Activated T-helper 1 cell treated with anti-CD3 and anti-CD28 coated beads, Interleukin-12 subunit alpha, Interleukin-12 subunit beta, Interleukin-2, Interleukin-4 antibody, amounts not matched to agents 30 ng/mL and 10 ng/mL and 1 ng/mL, durations not matched to agents 14 hours and 24 hours and 36 hours (primary cell): ENCODE measurements around the gene CHMP6. TPM values are rescaled to one million over a fixed set of nuclear protein-coding genes. Genes with fewer than 3 reads are reported as not detected.

Experiments used
- DNase-seq: peaks from one replicate; pipeline ENCODE4 v3.0.0; 2021; ENCODE audit warnings: low spot score
- H3K27ac Mint-ChIP-seq: one replicate; pipeline ENCODE4 v1.8.0; 2021; ENCODE audit warnings: mild to moderate bottlenecking, mixed read lengths
- H3K27me3 Mint-ChIP-seq: one replicate; pipeline ENCODE4 v1.8.0; 2022; ENCODE audit warnings: mild to moderate bottlenecking, moderate library complexity, mixed read lengths; ENCODE audit not compliant: insufficient read depth
- H3K36me3 Mint-ChIP-seq: one replicate; pipeline ENCODE4 v1.8.0; 2021; ENCODE audit warnings: low read depth, mixed read lengths
- H3K4me1 Mint-ChIP-seq: one replicate; pipeline ENCODE4 v1.8.0; 2021; ENCODE audit warnings: low read depth, mixed read lengths
- H3K4me3 Mint-ChIP-seq: one replicate; pipeline ENCODE4 v1.8.0; 2021; ENCODE audit warnings: mild to moderate bottlenecking, moderate library complexity, mixed read lengths
- H3K9me3 Mint-ChIP-seq: one replicate; pipeline ENCODE4 v1.8.0; 2021; ENCODE audit warnings: mixed read lengths
- intact Hi-C: fragments of 100-400 bp; cut with micrococcal nuclease; formaldehyde crosslinking; loops from one replicate; pipeline ENCODE4 v1.15.1; 2024
- total RNA-seq: library from RNA; stranded (reverse); gene quantifications from 2 replicates; pipeline ENCODE4 v1.2.3, GENCODE V29; 2022

Gene CHMP6
- total RNA-seq, 1 donor from 2014 or later, result 36.6 TPM

DNA sequence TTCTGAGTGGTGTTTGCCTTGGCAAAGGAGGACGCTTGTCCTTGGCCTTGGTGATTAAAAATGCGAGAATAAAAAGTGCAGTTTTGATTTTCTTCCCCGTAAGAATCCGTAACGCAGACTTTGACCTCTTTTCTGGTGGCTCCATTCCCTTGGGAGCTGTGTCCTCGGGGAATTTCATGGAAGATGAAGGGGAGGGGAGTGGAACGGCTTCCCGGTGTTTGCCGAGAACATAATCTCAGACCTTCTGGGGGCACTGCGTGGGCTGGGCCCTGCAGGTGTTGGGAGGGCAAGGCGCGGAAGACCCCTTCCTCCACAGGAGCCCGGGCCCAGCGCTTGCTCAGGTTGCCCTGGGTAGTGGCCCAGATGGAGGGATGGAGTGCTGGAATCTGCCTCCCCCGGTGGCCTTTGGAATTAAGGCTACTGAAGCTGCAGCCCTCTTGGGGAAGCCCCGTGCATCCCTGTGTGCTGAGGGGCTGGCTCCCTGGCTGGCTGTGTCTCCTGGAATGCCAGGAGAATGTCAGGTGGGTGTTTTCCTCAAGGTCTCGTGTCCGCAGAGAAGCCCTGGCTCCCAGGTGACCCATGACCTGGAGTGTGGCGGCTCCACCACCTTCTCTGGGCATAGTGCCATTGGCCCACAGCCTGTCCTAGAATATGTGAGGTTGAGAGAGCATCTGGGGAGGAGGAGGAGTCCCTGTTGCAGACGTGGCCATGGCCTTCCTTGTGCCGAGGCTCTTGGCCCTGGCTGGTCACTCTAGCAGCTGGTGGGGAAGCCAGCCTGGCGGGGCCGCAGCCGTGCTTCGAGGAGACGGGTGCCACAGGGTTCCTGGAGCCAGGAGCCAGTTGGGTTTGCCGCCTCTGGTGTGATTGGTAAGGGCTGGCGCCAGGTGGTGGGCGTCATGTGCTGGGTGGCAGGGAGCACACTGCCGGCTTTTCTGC lies 46.4 kb downstream of the CHMP6 start:
- peak overlapping the region; percentile 34 for H3K4me3 Mint-ChIP-seq
- no peaks in the 10 kb centered on the region for H3K9me3 Mint-ChIP-seq
- DNase-seq, result no peak
- H3K27ac Mint-ChIP-seq, result no peak overlapping the region
- H3K36me3 Mint-ChIP-seq, result no peaks in the 10 kb centered on the region
- intact Hi-C loops, result loop anchor here (10.0 kb wide), 1 partner anchor 187 kb away; the partner anchor contains the start of gene CEP131
- H3K4me1 Mint-ChIP-seq, result peaks cover 16% of the 10 kb centered on the region
- H3K27me3 Mint-ChIP-seq, result peaks cover 30% of the 10 kb centered on the region

DNA sequence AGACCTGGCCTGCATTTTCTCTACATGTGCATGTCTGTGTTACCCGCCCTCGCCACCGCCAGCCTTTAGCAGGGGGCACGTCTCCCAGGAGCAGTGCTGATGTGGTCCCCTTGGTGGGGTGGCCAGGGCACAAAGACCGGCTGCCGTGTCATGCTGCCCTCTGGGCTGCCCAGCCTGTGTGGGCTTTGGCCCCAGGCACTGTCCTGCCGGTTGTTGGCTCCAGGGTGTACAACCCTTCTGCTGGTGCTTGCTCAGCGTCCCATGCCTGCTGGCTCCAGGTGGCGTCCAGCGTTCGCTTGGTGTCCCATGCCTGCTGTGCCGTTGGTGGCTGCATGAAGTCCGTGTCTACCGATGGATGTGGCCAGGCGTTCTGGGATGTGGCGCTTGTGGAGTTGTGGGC lies 47.5 kb downstream of the CHMP6 start:
- peaks cover 6% of the 10 kb centered on the region for H3K4me1 Mint-ChIP-seq
- DNase-seq, result no peak
- H3K27me3 Mint-ChIP-seq, result peaks cover 19% of the 10 kb centered on the region
- no peak overlapping the region for H3K4me3 Mint-ChIP-seq
- intact Hi-C loops, result loop anchor here (10.0 kb wide), 1 partner anchor 186 kb away; the partner anchor contains the start of gene CEP131
- H3K36me3 Mint-ChIP-seq, result no peaks in the 10 kb centered on the region
- H3K27ac Mint-ChIP-seq, result no peak overlapping the region
- H3K9me3 Mint-ChIP-seq, result no peaks in the 10 kb centered on the region

DNA sequence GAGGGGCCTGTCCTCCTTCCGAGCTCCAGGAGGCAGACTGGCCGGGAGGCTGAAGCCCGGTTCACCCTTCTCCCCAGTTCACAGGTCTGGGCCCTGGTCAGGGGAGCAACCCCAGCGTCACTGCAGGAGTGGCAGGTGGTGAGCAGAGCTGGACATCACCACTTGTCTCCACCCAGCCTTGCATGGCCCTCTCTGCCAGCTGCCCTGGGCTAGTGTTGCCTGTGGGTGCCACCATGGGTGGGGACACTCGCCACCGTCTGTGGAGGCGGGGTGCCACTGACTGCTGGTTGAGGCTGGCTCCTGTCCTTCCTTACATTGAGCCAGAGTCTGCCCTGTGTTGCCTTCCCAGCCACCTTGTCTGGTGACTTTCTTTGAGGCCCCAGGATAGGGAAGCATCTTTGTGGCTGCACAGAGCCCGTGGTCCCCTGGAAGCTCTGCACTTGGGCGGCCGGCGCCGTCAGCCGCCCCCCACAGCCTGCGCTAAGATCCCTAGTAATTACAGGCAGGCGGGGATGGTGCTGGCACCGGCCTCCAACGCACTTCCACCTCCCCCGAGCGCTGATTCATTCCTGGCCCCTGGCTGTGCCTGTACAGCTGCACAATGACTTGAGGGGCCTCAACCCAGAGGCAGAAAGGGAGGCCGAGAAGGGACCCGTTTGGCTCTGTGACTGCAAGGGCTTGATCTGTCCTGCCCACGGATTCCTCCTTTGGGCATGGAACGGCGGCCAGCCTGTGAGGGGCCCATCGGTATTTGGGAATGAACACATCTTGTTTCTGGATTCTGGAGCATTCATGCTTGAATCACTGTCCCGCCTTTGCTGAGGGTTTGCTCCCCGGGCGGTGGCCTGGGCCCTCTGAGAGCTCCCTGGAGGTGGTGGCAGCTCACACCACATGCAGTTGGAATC lies 48.5 kb downstream of the CHMP6 start:
- peaks cover 5% of the 10 kb centered on the region for H3K4me1 Mint-ChIP-seq
- no peak overlapping the region for H3K27ac Mint-ChIP-seq
- DNase-seq, result no peak
- no peaks in the 10 kb centered on the region for H3K9me3 Mint-ChIP-seq
- H3K27me3 Mint-ChIP-seq, result peaks cover 18% of the 10 kb centered on the region
- intact Hi-C loops, result loop anchor here (10.0 kb wide), 1 partner anchor 185 kb away; the partner anchor contains the start of gene CEP131
- H3K36me3 Mint-ChIP-seq, result no peaks in the 10 kb centered on the region
- H3K4me3 Mint-ChIP-seq, result no peak overlapping the region

DNA sequence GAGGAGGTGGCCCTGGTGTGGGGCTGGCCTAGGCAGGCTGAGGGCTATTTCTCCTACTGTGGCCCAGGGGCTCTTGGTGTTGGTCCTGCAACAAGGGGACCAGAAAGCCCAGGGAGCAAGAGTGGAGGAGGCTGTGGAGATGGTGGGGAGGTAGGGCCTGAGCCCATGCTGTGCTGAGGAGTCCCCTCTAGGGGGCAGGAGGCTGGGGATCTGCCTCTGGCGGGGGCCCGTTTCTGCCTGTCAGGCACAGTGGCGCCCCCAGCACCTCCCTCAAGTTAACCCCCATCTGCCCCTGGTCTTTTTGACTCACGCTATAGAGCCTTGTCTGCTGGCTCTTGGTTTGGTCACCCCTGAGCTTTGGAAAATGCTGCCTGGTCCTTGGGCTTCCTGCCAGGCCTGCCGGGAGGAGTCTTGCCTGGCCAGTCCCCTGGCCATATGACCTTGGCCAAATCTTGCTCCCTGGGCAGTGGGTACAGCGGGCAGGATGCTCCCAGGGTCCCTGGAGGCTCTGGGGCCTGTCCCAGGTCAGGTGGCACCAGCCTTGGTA lies 49.2 kb downstream of the CHMP6 start:
- Mint-ChIP-seq H3K9me3 (no peaks in the 10 kb centered on the region), H3K4me3 (no peak overlapping the region), H3K36me3 (no peaks in the 10 kb centered on the region), H3K27me3 (peaks cover 15% of the 10 kb centered on the region), H3K27ac (no peak overlapping the region), H3K4me1 (peaks cover 2% of the 10 kb centered on the region)
- intact Hi-C loops, result no loop called here
- no peak for DNase-seq

DNA sequence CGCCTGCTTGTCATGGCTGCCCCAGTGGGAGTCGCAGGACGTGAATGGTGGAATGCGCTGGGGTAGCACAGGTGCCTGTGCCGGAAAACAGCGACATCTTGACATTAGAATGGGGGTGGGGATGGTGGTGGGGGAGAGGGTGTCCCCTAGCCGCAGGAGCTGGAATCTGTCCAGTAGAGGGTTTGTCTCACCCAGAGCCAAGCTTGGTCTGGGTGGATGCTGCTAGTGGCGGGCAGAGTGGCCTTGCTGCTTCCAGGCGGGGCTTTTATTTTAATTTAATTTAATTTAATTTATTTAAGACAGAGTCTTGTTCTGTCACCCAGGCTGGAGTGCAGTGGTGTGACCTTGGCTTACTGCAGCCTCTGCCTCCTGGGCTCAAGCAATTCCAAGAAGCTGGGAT lies 51.0 kb downstream of the CHMP6 start:
- H3K27me3 Mint-ChIP-seq, result peaks cover 2% of the 10 kb centered on the region
- intact Hi-C loops, result no loop called here
- no peaks in the 10 kb centered on the region for H3K4me1 Mint-ChIP-seq
- no peak overlapping the region for H3K4me3 Mint-ChIP-seq
- no peaks in the 10 kb centered on the region for H3K9me3 Mint-ChIP-seq
- no peak overlapping the region for H3K27ac Mint-ChIP-seq
- DNase-seq, result no peak
- H3K36me3 Mint-ChIP-seq, result no peaks in the 10 kb centered on the region

DNA sequence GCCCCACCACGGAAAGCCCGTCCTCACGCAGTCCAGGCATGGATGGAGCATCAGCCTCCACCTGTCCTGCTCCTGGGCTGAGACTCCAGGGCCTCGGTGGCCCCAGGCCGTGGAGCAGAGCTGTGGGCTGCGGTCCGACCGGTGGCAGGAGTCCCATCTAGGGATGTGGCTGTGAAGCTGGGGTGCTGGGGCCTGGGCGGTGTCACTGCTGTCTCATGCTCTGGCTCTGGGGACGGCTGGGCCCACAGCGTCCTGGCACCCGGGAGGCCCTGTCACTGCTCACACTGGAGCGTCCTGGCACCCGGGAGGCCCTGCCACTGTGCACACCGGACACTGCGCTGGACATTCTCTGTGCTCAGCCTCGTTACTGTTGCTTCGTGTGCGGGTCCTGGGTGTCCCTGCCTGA lies 51.7 kb downstream of the CHMP6 start:
- Mint-ChIP-seq H3K4me1 (no peaks in the 10 kb centered on the region), H3K27ac (no peak overlapping the region), H3K4me3 (no peak overlapping the region), H3K36me3 (no peaks in the 10 kb centered on the region), H3K9me3 (no peaks in the 10 kb centered on the region), H3K27me3 (no peaks in the 10 kb centered on the region)
- DNase-seq, result no peak
- intact Hi-C loops, result no loop called here

DNA sequence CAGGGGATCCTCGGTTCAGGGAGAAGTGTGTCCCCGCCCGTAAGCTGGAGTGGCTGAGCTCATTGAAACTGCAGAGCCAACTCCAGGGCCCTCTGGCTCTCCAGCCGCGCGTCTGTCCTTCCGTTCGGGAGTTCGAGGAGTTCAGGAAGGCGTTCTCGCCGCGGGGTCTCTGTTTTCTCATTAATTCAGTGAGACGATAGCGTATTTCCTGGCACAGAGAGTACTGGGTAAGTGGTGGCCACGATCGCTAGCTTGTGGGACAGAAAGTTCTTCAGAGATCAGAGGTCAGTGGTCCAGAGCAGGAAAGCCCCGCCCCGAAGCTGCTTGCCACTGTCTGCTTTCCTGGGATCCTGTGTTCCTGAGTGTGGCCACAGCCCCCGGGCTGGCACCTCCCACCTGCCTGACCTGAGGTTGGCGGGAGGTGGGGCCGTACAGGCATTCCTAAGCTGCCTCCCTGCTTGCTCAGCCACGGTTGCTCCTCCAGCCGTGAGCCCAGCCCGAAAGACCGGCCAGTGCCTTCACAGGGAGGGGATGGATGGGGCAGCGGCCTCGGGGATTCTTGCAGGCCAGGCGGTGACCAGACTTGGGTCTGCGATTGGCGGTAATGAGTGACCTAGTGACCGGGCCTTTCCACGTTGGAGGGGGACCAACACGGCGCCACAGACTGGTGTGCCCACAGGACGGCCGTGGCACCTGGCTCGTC lies 52.2 kb downstream of the CHMP6 start:
- intact Hi-C loops, result no loop called here
- Mint-ChIP-seq H3K27ac (no peak overlapping the region), H3K4me1 (no peaks in the 10 kb centered on the region), H3K4me3 (no peak overlapping the region), H3K36me3 (no peaks in the 10 kb centered on the region), H3K27me3 (no peaks in the 10 kb centered on the region), H3K9me3 (no peaks in the 10 kb centered on the region)
- DNase-seq, result no peak

DNA sequence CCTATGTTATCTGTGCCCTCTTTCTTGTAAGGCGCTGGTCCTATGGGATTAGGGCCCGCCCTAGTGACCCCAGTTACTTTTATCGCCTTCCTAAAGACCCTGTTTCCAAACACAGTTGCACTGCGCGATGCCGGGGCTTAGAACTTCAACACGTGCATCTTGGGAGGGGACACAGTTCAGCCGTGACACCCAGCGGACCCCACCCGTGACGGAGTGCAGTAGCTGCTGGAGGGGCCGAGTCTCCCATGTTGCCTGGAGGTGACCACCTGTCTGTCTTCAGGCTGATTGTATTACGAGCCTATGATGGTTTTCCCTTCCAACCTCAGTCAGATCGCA lies 52.8 kb downstream of the CHMP6 start:
- Mint-ChIP-seq H3K27me3 (no peaks in the 10 kb centered on the region), H3K36me3 (no peaks in the 10 kb centered on the region), H3K9me3 (no peaks in the 10 kb centered on the region), H3K27ac (no peak overlapping the region), H3K4me3 (no peak overlapping the region), H3K4me1 (peaks cover 4% of the 10 kb centered on the region)
- no peak for DNase-seq
- intact Hi-C loops, result no loop called here

DNA sequence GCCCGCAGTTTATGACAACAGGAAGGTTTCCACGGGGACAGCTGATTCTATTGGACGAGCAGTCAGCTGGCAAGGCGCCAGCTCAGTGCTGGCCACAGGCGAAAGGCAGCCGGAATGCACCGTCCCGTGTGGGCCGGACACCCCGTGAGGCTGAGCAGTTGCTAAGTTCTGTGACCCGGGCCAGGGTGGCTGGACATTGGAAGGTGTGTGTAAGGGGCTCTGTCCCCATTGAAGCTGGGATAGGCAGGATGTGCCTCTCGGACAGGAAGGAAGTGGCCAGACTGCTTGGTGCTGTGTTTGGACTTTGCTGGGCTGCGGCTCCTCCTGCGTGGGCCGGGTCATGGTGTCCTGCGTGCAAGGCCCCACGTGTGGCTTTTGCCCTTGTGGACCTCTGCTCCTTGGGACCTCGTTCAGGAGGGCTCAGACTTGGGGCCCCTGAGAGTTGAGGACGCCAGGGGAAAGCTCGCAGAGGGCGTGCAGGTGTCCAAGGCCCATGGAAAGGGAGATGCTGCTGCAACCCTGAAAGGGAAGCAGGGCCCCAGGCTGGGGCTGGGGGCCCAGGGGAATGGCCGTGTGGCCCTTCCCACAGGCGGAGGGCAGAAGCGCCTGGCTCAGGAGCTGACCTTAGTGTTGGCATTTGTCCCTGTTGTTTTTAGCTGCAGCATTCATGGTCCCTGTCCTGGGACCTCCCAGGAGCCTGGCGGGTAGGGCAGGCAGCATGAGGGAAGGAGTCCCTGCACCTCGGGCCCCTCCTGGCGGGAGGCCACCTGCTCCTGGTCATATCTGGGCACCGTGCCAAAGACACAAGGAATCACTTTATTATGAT lies 53.3 kb downstream of the CHMP6 start:
- no peaks in the 10 kb centered on the region for H3K9me3 Mint-ChIP-seq
- H3K36me3 Mint-ChIP-seq, result no peaks in the 10 kb centered on the region
- peaks cover 6% of the 10 kb centered on the region for H3K4me1 Mint-ChIP-seq
- intact Hi-C loops, result no loop called here
- DNase-seq, result no peak
- no peak overlapping the region for H3K4me3 Mint-ChIP-seq
- no peak overlapping the region for H3K27ac Mint-ChIP-seq
- no peaks in the 10 kb centered on the region for H3K27me3 Mint-ChIP-seq

DNA sequence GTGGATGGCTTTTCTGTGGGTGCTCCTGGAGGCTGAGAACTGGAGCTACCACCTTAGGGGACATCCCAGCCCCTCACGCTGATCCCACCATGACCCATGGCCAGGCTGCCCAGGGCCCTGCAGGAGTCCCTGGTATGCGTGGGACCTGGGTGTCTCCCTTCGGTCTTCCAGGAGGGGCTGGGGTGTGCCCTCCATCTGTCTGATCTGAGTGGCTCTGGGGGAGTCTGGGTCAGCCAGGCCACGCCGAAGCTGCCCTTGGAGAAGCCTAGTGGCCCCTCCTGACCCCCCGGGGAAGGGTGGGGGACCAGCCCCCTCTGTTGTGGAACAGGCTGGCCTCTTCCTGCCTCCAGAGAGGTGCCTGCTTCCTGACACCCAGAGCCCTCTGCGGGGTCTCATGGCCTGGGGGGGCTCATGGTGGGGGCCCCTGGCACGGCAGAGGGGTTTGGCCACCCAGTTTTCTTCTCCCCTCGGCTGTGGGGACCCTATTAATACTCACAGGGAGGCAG lies 54.0 kb downstream of the CHMP6 start:
- no peak overlapping the region for H3K27ac Mint-ChIP-seq
- no peak overlapping the region for H3K4me3 Mint-ChIP-seq
- no peaks in the 10 kb centered on the region for H3K27me3 Mint-ChIP-seq
- intact Hi-C loops, result no loop called here
- no peaks in the 10 kb centered on the region for H3K36me3 Mint-ChIP-seq
- H3K4me1 Mint-ChIP-seq, result peaks cover 6% of the 10 kb centered on the region
- no peak for DNase-seq
- H3K9me3 Mint-ChIP-seq, result no peaks in the 10 kb centered on the region

DNA sequence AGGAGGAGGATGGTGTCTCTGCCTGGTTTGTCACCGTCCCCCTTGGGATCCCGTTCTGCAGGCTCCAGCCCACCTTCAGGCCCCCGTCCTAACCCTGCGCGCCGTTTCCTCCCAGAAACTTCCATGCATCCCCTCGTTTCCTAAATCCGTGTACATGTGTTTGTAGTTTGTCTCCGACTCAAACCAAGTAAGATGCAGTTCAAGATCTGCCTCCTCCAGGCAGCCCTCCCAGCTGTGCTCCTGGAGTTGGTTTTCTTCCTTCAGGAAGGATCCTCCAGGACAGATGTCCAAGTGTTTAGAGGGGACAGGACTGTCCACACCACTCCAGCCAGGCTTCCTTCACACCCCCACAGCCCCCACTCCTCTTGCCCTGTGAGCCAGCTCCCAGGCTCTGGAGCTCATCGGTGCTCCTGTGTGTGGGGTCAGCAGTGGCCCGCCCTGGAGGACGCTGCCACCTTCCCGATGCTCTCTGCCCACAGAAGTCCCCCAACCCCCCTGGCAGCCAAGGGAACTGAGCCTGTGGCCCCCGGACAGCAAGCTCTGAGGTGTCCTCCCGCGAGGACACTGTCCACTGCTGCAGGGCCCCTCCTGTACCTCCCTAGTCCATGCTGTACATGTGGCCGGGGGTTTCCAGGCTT lies 54.6 kb downstream of the CHMP6 start:
- intact Hi-C loops, result no loop called here
- Mint-ChIP-seq H3K27me3 (peaks cover 1% of the 10 kb centered on the region), H3K27ac (no peak overlapping the region), H3K9me3 (no peaks in the 10 kb centered on the region), H3K36me3 (no peaks in the 10 kb centered on the region), H3K4me1 (peaks cover 6% of the 10 kb centered on the region), H3K4me3 (no peak overlapping the region)
- no peak for DNase-seq
